SK-N-SH treated with all-trans-retinoic acid at 6 μM for 48 hours (cell line): ENCODE measurements around the gene OVCH2.
"Not testable (repeated sequence)": the region's sequence is repeated elsewhere in the genome, so short reads cannot be mapped to it uniquely, and the experiment has no call there.

Experiments used
- ARNTL ChIP-seq: fragments of 450-650 bp; formaldehyde crosslinking; IDR thresholded peaks from 2 replicates; pipeline ENCODE4 v1.5.0; 2020; ENCODE audit warnings: low read depth, mild to moderate bottlenecking, moderate library complexity, borderline replicate concordance
- BACH2 ChIP-seq: fragments of 250-450 bp; sonication (Bioruptor Pico); IDR thresholded peaks from 2 replicates; pipeline ENCODE4 v1.9.0; 2021; ENCODE audit warnings: mild to moderate bottlenecking, borderline replicate concordance
- CREB5 ChIP-seq: fragments of 250-450 bp; sonication (Bioruptor Pico); IDR thresholded peaks from 2 replicates; pipeline ENCODE4 v1.5.1; 2020; ENCODE audit warnings: low read depth, mild to moderate bottlenecking, moderate library complexity
- CSDC2 ChIP-seq: fragments of 250-450 bp; sonication (Bioruptor Pico); IDR thresholded peaks from 2 replicates; pipeline ENCODE4 v1.5.0; 2020; ENCODE audit warnings: mild to moderate bottlenecking, moderate library complexity
- ESRRG ChIP-seq: fragments of 250-450 bp; sonication (Bioruptor Pico); IDR thresholded peaks from 2 replicates; pipeline ENCODE4 v1.6.1; 2021; ENCODE audit warnings: mild to moderate bottlenecking
- PATZ1 ChIP-seq: fragments of 250-450 bp; sonication (Bioruptor Pico); IDR thresholded peaks from 2 replicates; pipeline ENCODE4 v1.8.0; 2020; ENCODE audit warnings: mild to moderate bottlenecking, moderate library complexity, borderline replicate concordance
- POU6F1 ChIP-seq: fragments of 250-450 bp; sonication (Bioruptor Pico); IDR thresholded peaks from 2 replicates; pipeline ENCODE4 v1.8.0; 2021; ENCODE audit warnings: low read depth, mild to moderate bottlenecking, moderate library complexity, borderline replicate concordance
- RARB ChIP-seq: fragments of 250-450 bp; sonication (Bioruptor Pico); IDR thresholded peaks from 2 replicates; pipeline ENCODE4 v1.8.0; 2021; ENCODE audit warnings: mild to moderate bottlenecking, moderate library complexity
- SNAI2 ChIP-seq: fragments of 250-450 bp; sonication (Bioruptor Pico); IDR thresholded peaks from 2 replicates; pipeline ENCODE4 v1.5.0; 2020; ENCODE audit warnings: mild to moderate bottlenecking, moderate library complexity
- TCF4 ChIP-seq: fragments of 250-450 bp; sonication (Bioruptor Pico); IDR thresholded peaks from 2 replicates; pipeline ENCODE4 v1.8.0; 2021; ENCODE audit warnings: mild to moderate bottlenecking, moderate library complexity, borderline replicate concordance
- TOX ChIP-seq: fragments of 250-450 bp; sonication (Bioruptor Pico); IDR thresholded peaks from 2 replicates; pipeline ENCODE4 v1.8.0; 2021; ENCODE audit warnings: mild to moderate bottlenecking, moderate library complexity, borderline replicate concordance
- ZFP3 ChIP-seq: fragments of 250-450 bp; sonication (Bioruptor Pico); IDR thresholded peaks from 2 replicates; pipeline ENCODE4 v1.5.0; 2020; ENCODE audit warnings: mild to moderate bottlenecking, moderate library complexity
- ZFP30 ChIP-seq: fragments of 450-650 bp; formaldehyde crosslinking; IDR thresholded peaks from 2 replicates; pipeline ENCODE4 v1.5.0; 2022; ENCODE audit warnings: mild to moderate bottlenecking, moderate library complexity

- TF ChIP-seq TOX (CRISPR knock-in tag); ESRRG (CRISPR knock-in tag); ZFP30 (CRISPR knock-in tag); TCF4; ARNTL (CRISPR knock-in tag); SNAI2 (CRISPR knock-in tag); BACH2 (CRISPR knock-in tag); RARB; PATZ1; CREB5 (CRISPR knock-in tag); CSDC2 (CRISPR knock-in tag); POU6F1; ZFP3 (CRISPR knock-in tag): not testable (repeated sequence)
Observed at GRCh38 chr11:7663531-7663930, 42.7 kb downstream of the OVCH2 start.
